ENCODE data around the gene AMHR2. TPM values are rescaled to one million over a fixed set of nuclear protein-coding genes. Genes with fewer than 3 reads are reported as not detected.
"Not testable (repeated sequence)": the region's sequence is repeated elsewhere in the genome, so short reads cannot be mapped to it uniquely, and the experiment has no call there.

AMHR2 gene
- total RNA-seq, 4 donors from 2014 or later, result 0.27 TPM; not detected in 3

DNA sequence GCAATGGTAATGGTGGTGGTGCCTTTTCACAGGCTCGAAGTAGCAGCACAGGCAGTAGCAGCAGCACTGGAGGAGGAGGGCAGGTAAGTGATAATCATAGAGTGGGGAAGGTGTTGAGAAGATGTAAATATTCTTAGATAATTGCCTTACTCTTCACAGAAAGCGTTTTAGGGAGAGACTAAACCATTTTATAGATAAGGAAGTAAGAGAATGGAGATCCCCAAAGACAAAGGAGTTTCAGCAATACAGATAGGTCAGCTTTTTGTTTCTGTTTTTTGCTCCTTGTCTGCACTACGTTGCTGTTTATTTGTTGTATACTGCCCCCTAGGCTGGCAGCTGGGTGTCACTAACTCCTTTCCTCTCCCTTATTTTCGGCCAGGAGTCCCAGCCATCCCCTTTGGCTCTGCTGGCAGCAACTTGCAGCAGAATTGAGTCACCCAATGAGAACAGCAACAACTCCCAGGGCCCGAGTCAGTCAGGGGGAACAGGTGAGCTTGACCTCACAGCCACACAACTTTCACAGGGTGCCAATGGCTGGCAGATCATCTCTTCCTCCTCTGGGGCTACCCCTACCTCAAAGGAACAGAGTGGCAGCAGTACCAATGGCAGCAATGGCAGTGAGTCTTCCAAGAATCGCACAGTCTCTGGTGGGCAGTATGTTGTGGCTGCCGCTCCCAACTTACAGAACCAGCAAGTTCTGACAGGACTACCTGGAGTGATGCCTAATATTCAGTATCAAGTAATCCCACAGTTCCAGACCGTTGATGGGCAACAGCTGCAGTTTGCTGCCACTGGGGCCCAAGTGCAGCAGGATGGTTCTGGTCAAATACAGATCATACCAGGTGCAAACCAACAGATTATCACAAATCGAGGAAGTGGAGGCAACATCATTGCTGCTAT is 41.7 kb upstream of the AMHR2 start:
- H3K27me3 ChIP-seq, result no peaks in the 10 kb centered on the region
- 18 to 40% methylated on average over 2 to 9 of the region's 9 CpGs for WGBS, 2 donors (ENCODE audit: low coverage in 1 of 2)
- H3K36me3 ChIP-seq, result peaks cover 0 to 28% (median 6%) of the 10 kb centered on the region in 4 donors
- TF ChIP-seq, protein P1, sequence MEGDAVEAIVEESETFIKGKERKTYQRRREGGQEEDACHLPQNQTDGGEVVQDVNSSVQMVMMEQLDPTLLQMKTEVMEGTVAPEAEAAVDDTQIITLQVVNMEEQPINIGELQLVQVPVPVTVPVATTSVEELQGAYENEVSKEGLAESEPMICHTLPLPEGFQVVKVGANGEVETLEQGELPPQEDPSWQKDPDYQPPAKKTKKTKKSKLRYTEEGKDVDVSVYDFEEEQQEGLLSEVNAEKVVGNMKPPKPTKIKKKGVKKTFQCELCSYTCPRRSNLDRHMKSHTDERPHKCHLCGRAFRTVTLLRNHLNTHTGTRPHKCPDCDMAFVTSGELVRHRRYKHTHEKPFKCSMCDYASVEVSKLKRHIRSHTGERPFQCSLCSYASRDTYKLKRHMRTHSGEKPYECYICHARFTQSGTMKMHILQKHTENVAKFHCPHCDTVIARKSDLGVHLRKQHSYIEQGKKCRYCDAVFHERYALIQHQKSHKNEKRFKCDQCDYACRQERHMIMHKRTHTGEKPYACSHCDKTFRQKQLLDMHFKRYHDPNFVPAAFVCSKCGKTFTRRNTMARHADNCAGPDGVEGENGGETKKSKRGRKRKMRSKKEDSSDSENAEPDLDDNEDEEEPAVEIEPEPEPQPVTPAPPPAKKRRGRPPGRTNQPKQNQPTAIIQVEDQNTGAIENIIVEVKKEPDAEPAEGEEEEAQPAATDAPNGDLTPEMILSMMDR (IDR thresholded peaks at IDR 0.05), result peak; percentile 34 to 53 (median 41)
- TF ChIP-seq EP300 (IDR thresholded peaks at IDR 0.05; ENCODE audit: low read depth), result no peak
- TF ChIP-seq POLR2AphosphoS5 (IDR thresholded peaks at IDR 0.05), result no peak
- in situ Hi-C loops (cut with MboI; ENCODE audit: low pct_ligation_motif_present in 1 of 4, low pct_unique_long_range_greater_than_20kb in 1 of 4, low sequenced_read_pairs in 3 of 4), result no loop called here
- intact Hi-C loops (cut with DNase I; ENCODE audit: low total_unique reads), result no loop called here
- H3K27ac ChIP-seq, result peak overlapping the region; percentile 93 to 100 (median 98)
- DNase-seq, result peak; percentile 71
- peak overlapping the region in 3 of 4 donors; percentile 68 to 88 (median 79) for H3K4me3 ChIP-seq
- H3K9me3 ChIP-seq, result no peaks in the 10 kb centered on the region
- H3K4me1 ChIP-seq, result peaks cover 41 to 71% (median 68%) of the 10 kb centered on the region in 4 donors

- no peaks in the 10 kb centered on the region for H3K27me3 ChIP-seq
- 43% methylated on average over 2 of the region's 2 CpGs; no CpG with 5 or more reads in 1 of the 2 donors for WGBS, 2 donors (ENCODE audit: low coverage in 1 of 2)
- peaks cover 47 to 84% (median 79%) of the 10 kb centered on the region in 4 donors for H3K4me1 ChIP-seq
- peak overlapping the region in 3 of 4 donors; percentile 8 to 93 (median 32) for H3K27ac ChIP-seq
- H3K4me3 ChIP-seq, result peak overlapping the region in 3 of 4 donors; percentile 4 to 27 (median 10)
- TF ChIP-seq, protein P1 (IDR thresholded peaks at IDR 0.05), result no peak
- no peak for TF ChIP-seq POLR2A (IDR thresholded peaks at IDR 0.05)
- no peak for DNase-seq
- in situ Hi-C loops (cut with MboI; ENCODE audit: low pct_ligation_motif_present in 1 of 4, low pct_unique_long_range_greater_than_20kb in 1 of 4, low sequenced_read_pairs in 3 of 4), result no loop called here
- H3K36me3 ChIP-seq, result peaks cover 0 to 28% (median 6%) of the 10 kb centered on the region in 4 donors
- intact Hi-C loops (cut with DNase I; ENCODE audit: low total_unique reads), result no loop called here
- no peaks in the 10 kb centered on the region for H3K9me3 ChIP-seq
Observed at GRCh38 chr12:53383258-53383657, 40.4 kb upstream of the AMHR2 start.

GRCh38 chr12:53386381-53386780 is 37.3 kb upstream of the AMHR2 start:
- Histone ChIP-seq H3K4me1 (peaks cover 56 to 100% (median 90%) of the 10 kb centered on the region in 4 donors), H3K36me3 (peaks cover 0 to 28% (median 6%) of the 10 kb centered on the region in 4 donors), H3K27ac (peak overlapping the region; percentile 78 to 84 (median 80)), H3K4me3 (peak overlapping the region in 1 of 4 donors; percentile 27)
- H3K27me3 ChIP-seq; H3K9me3 ChIP-seq; DNase-seq; in situ Hi-C loops (cut with MboI; ENCODE audit: low pct_ligation_motif_present in 1 of 4, low pct_unique_long_range_greater_than_20kb in 1 of 4, low sequenced_read_pairs in 3 of 4); intact Hi-C loops (cut with DNase I; ENCODE audit: low total_unique reads): not testable (repeated sequence)
- 88 to 100% methylated on average over 1 to 5 of the region's 5 CpGs for WGBS, 2 donors (ENCODE audit: low coverage in 1 of 2)

DNA sequence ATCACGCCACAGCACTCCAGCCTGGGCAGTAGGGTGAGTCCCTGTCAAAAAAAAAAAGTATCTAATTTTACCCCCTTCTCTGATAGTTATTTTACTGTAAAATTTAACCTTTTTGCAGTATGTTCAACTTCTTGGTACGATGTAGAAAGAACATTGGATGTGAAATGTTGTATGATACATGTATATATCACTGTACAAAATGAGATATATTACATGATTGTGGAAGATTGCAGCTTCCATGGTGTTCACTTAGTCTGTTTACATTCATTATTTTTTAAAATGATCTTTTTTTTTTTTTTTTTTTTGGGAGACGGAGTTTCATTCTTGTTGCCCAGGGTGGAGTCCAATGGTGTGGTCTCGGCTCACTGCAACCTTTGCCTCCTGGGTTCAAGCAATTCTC is 34.7 kb upstream of the AMHR2 start:
- no peak for DNase-seq
- Histone ChIP-seq H3K9me3 (no peaks in the 10 kb centered on the region), H3K4me3 (peak overlapping the region in 1 of 4 donors; percentile 24), H3K27ac (peak overlapping the region; percentile 78 to 84 (median 80)), H3K27me3 (no peaks in the 10 kb centered on the region), H3K4me1 (peaks cover 40 to 82% (median 71%) of the 10 kb centered on the region in 4 donors), H3K36me3 (peaks cover 0 to 15% (median 6%) of the 10 kb centered on the region in 4 donors)
- intact Hi-C loops (cut with DNase I; ENCODE audit: low total_unique reads), result no loop called here
- in situ Hi-C loops (cut with MboI; ENCODE audit: low pct_ligation_motif_present in 1 of 4, low pct_unique_long_range_greater_than_20kb in 1 of 4, low sequenced_read_pairs in 3 of 4), result no loop called here
- TF ChIP-seq EP300 (IDR thresholded peaks at IDR 0.05; ENCODE audit: low read depth) (no peak), POLR2A (IDR thresholded peaks at IDR 0.05) (no peak), POLR2AphosphoS5 (IDR thresholded peaks at IDR 0.05) (no peak)
- TF ChIP-seq, protein P1 (IDR thresholded peaks at IDR 0.05), result no peak
- 83 to 94% methylated on average over 3 to 4 of the region's 4 CpGs for WGBS, 2 donors (ENCODE audit: low coverage in 1 of 2)
